ENCODE measurements around the gene EEF1A2. TPM values are rescaled to one million over a fixed set of nuclear protein-coding genes. Genes with fewer than 3 reads are reported as not detected.
"Not testable (repeated sequence)": the region's sequence is repeated elsewhere in the genome, so short reads cannot be mapped to it uniquely, and the experiment has no call there.

Gene EEF1A2
- total RNA-seq, 1 donor from 2014 or later, result 214 TPM

DNA sequence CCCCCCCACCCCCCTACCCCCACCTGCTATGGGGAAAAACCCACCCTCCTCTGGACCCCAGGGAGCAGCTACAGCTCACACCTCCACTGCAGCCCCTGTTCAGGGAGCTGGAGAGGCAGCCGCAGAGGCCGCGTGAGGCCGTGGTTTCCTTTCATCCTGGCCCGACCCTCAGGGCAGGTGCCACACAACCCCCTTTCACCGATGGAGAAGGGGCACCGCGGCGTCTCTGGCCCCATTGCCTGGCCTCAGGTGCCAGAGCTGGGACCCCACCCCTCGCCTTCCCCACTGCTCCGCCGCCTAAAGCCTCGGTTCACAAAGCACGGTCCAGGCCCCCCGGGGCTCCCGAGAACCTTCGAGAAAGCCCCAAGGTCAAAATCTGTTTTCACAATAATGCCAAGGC is 14.6 kb downstream of the EEF1A2 start:
- DNase-seq, result no peak

DNA sequence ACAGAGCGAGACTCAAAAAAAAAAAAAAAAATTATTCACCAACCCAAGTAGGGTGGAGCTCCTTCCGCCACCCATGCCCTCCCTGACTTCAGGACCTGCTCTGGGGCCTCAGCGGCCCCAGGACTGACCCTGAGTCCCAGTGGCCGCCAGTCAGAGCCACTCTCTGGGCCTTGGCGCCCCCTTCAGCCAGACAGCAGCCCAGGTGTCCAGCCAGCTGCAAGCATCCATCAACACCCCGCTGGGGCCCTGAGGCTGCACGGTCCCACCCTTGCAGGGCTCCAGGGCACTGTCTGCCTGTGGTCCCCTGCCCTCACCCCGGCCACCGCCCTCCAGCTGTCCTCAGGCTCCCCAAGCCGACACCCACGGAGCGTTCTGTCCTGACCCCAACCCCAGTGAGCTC is 15.0 kb downstream of the EEF1A2 start:
- DNase-seq, result no peak

DNA sequence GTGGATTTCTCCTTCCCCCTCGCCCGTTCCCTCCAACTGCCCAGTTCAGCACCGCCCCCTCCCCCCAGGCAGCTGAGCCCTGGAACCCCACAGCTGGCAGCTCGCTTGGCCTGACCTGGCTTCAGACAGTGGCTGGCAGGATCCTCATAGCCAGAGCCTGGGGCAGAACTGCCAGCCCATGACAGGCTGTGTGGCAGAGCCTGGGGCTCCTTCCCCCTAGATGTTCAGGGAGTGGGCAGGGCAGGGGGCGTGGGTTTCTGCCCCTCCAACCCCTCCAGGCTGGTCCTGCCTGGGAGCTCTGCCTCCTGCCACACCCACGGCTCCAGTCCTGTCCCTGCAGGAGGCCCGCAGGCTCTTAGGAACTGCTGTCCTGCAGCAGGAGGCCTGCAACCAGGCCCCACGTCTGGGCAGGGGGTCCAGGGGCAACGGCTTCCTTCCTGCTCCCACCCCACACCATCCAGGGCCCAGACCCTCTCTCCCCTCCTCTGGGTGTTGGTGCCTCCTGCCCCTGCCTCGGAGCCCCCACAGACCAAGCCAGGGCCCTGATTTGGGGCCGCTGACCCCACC is 16.8 kb downstream of the EEF1A2 start:
- DNase-seq, result no peak

DNA sequence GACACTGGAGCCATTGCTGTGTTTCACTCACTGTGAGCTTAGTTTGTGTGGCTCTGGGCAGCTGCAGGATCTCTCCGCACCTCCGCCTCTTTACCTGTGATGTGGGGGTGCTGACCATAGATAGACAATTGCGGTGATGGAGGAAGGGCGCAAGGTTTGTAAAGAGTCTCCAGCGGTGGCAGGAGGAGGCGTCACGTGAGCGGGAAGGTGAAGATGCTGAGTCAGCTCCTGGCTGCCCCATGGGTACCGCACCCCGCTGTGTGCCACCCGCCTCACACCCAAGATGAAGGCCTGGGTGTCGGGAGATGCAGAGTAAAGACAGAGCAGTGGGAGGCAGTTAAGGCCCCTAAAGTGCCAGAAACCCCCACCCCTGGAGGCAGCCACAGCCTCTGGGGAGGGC is 17.4 kb downstream of the EEF1A2 start:
- no peak for DNase-seq

DNA sequence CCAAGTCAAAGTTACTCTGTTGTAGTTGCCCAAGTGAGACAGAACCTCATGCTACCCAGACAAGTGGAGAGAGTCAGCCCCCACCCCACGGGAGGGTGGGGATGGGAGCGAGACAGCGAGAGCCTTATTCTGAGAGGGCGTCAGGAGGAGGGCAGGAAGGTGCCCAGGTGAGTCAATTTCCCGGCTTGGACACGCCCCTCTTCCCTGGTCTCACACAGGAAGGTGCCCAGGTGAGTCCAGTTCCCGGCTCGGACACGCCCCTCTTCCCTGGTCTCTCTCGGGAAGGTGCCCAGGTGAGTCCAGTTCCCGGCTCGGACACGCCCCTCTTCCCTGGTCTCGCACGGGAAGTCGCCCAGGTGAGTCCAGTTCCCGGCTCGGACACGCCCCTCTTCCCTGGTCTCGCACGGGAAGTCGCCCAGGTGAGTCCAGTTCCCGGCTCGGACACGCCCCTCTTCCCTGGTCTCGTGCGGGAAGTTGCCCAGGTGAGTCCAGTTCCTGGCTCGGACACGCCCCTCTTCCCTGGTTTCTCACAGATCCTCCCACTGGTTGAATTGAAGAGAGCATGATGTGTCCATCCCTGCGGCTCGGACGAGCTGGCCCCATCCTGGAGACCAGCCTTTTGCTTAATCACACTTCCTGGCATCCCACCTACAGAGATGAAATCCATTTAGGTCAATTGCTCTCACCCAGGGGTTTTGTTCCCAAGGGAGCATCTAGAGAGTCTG is 19.0 kb downstream of the EEF1A2 start:
- not testable (repeated sequence) for DNase-seq

DNA sequence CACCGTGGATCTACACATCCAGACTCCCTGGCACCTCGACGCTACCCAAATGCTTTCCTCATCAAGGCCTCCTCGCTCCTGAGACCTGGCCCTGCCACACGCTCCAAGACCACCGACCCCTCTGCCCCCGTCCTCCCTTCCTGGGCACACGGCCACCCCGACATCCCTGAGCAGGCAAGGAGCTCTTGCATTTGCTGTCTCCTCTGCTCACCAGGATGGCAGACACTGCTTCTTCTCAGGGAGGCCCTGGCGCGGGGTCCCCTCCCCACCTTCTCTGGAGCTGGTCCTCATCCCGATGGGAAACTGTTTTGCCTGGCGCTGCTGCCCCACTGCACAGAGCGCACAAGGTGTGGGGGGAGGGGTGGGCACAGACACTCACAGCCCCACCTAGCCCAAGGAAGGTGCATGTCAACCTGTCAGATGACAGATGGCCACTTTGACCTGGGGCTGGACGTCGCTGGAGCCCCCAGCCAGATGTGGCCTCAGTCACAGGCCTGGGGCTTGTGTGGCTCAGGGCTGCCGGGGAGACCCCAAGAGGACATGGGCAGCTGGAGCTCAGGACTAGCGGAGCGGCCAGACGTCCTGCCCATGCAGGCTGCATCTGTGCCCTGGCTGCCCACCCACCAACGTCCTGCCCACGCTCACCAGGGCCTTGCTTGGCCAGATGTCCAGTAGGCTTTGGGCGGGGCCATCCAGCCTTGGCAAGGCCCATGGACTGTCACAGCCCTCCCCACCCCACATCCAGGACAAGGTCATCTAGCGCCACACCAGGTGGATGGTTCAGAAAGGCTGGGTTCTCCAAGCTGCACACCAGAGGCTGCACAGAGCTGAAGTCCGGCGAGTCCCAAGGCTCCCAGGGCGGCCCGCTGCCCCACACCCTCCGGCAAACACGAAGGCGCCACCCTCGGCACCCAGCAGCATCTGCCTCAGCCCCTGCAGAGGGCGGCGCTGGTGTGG is 20.3 kb downstream of the EEF1A2 start:
- DNase-seq, result no peak

- DNase-seq, result no peak
Observed at GRCh38 chr20:63477944-63478343, 20.9 kb downstream of the EEF1A2 start.

DNA sequence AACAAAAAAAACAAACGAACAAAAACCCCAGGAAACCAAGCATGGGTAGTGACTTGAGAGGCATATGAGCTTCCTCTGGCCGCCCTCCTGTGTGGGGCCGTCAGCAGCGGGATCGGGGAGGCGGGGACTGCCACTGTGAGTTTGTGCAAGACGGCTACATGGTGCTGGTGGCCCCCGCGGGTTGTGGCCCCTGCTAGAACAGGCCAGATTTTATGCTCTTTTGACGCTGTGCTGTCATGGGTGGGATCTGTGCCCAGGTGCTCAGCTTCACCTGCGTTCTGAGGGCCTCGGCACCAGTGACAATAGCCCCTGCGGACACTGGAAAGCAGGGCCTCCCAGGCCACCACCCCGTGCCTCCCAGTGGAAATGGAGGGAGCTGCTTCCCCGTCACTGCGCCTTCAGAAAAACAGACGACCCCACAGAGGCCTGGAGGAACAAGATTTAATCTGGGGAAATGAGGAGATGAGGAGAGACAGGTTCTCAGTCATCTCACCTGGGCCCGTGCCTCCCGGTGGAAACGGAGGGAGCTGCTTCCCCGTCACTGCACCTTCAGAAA is 21.7 kb downstream of the EEF1A2 start:
- no peak for DNase-seq

DNA sequence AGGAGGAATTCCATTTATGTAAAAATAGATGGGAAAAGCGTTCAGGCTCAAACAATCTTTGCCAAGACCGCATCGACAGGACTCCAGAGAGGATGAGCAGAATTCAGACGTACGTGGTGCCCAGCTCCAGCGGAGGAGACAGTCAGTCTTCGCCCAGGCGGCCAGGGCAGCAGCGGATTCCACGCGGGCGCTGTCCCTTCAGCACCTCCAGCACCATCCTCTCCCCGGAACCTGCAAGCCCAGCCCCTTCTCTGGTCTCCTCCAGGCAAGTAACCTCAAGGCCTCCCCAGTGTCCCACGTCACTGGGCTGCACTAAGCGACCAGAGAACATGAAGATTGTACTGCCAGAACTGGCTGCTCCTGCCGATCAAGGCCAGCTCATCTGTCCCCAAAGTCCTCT is 23.7 kb downstream of the EEF1A2 start:
- DNase-seq, result no peak

- no peak for DNase-seq
Observed at GRCh38 chr20:63473555-63474449, 25.1 kb downstream of the EEF1A2 start.

DNA sequence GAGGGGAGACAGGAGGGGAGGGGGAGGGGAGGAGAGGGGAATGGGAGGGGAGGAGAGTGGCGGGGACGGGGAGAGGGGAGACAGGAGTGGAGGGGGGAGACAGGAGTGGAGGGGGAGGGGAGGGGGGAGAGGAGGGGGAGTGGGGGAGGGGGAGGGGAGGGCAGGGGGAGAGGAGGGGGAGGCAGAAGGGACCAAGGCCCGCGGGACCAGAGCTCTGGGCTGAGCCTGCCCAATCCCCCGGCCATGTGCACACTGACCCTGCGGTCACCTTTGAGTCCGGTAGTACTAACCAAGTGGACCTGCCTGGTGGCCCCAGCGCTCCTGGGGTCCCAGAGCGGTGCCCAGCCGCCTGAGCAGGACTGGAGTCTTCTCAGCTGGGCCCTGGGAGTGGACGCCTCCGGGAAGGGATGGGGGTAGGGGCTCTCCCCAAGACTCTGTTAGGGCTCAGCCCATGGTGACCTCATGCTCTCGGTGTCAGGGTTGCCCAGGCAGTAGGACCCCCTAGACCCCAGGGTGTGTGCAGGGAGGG is 26.0 kb downstream of the EEF1A2 start:
- no peak for DNase-seq

DNA sequence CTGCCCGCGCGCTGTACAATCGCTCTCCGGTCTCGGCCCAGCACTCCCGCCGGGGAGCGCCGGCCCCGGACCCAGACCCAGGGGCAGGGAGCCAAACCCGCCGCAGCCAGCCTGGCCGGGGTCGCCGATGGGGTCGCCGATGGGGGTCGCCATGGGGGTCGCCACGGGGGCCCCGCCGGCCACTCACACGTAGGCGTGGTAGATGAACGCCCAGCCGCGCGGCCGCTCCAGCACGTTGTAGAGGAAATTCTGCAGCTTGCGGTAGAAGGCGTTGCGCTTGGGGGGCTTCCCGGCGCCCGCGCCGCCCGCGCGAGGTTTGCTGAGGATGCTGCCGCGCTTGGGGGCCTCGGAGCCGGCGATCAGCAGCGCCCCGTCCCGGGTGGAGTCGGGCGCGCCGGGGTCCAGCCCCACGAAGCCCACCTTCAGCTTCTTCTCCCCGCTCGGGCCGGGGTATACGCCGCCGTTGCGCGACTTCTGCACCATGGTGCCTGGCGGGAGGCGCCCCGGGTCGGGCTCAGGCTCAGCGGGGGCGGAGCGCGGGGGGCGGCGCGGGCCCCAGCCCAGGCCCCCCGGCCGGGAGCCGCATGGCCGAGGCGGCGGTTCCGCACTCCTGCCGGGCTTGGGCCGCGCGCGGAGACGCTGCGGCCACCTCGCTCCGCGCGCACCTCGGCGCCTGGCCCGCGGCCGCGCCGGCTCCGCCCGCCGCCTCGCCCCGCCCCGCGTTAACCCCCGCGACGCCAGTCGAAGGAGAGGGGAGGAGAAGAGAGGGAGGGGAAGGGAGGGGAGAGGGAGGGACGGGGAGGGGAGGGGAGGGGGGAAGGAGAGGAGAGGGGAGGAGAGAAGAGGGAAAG is 26.7 kb downstream of the EEF1A2 start, which contains the start of gene KCNQ2:
TSS of gene KCNQ2 (minus strand) at position 675 of the 851 bp plus-strand sequence. CDS start at position 483, 192 bp downstream.
- DNase-seq, result no peak

DNA sequence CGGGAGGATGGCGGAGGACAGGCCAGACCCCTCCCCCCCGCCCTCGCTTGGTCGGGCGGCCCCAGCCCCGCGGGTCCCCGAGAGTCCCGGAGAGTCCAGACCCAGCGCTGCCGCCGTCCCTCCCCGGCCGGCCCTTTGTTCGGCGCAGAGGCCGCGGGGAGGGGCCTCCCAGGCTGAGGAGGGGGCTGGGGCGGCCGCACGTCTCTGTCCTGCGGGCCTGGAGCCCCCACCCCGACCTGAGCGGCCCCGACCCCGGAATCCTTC is 27.2 kb downstream of the EEF1A2 start:
- DNase-seq, result no peak

DNA sequence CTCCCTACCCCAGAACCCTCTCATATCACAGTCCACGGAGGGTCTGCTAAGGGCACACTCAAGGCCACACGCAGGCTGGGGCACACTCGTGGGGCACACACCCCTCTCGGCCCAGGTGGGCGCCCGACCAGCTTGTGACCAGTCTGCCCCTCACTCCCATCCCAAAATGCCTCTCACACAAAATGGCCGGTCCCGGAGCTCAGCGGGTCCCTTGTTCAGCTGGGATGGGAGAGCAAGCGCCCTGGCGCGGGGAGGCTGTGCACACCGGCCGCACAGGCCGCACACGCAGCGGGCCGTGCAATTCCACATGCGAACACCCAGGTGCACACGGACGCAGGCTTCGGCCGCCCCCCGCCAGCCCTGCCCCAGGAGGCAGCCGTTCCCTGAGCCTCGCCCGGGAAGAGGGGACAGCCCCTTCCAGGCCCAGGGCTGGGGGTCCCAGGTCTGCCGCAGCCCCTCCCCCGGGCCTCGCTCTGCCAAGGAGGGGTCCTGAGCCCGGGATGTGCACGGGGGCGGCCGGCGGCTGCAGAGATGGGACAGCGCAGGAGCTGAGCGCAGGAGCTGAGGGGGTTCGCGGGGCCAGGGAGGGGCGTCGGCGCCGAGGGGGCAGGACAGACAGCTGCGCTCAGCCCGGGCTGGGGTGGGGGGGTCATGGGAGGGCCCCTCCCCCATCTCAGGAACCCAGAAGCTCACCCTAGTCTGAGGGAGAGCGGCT is 27.7 kb downstream of the EEF1A2 start:
- no peak for DNase-seq

DNA sequence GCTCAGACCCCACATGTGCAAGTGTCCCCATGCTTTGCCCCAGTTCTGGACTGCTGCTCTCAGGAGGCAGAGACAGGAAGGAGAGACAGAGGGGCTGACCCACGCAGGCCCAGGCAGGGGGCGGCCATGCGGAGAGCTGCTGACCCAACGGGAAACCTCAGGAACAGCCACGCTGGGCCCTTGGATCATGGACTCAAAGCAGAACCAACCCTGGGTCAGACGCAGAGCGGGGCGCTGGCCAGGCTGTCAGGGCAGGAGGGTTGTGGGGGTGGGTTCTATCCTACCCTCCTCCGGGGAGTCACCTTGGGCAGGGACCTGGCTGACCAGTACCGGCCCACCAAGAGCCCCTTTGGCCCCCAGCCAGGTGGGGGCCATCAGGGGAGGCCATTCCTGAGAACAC is 28.5 kb downstream of the EEF1A2 start:
- no peak for DNase-seq

DNA sequence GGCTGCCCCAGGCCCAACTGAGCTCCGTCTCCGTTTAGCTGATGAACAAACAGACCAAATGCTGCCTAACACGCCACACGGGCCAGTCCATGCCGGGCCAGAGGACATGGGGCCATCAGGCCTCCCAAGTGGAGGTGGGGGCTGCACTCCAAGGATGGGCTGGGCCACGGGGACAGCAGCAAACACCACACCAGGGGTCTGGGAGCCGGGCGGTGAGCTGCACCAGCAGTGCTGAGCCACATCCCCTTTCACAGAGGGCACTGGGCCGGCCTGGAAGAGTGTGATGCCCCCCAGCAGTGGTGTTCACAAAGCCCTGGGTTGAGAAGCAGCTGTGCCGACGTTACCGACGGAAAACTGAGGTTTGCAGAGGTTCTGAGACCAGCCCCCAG is 29.2 kb downstream of the EEF1A2 start:
- DNase-seq, result no peak

DNA sequence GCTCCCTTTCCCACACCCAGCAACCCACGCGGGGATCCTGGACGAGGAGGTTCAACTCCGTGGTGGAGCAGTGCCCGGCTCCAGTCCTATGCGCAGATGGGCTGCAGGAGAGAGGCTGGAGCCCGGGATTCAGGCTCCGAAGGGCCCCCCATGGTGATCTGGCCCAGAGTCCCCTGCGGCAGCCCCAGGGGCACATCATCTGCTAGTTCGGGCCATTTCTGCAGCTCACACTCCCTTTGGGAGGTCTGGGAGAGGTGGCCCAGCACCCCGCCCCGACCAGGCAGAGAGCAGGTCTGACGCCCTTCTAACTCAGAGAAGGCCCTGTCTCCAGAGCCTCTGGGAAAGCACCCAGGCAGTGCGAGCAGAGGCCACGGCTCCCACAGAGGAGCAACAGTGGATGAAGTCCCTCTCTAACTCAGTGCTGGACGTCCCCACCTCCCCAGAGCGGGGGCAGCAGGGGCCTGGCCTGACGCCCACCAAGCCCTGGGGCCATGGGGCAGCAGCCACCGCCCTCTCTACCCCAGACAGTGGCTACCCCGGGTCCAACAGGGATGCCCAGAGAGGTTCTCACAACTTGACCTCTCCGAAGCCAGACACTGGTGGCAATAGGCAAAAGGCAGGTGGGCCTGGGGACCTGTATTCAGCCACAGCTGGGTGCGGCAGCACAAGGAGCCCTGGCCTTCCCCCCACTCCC is 29.7 kb downstream of the EEF1A2 start:
- DNase-seq, result no peak

DNA sequence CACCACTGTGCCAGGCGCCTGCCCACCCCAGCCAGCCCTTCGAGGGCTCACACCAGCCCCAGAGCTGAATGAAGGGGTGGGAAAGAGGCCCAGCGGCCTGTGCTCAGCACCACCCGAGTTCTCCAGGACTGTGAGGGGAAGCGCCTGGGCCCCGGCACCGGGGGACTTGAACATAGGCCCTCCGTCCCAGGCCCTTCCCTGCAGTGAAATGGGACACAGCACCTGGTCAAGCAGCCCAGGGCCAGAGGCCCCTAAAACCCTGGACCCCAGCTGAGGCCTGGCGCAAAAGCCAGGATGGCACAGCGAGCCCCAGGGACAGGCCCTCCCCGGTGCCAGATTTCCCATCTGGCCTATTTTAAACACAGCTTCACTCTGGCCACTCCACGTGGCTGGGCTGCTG is 30.5 kb downstream of the EEF1A2 start:
- no peak for DNase-seq

DNA sequence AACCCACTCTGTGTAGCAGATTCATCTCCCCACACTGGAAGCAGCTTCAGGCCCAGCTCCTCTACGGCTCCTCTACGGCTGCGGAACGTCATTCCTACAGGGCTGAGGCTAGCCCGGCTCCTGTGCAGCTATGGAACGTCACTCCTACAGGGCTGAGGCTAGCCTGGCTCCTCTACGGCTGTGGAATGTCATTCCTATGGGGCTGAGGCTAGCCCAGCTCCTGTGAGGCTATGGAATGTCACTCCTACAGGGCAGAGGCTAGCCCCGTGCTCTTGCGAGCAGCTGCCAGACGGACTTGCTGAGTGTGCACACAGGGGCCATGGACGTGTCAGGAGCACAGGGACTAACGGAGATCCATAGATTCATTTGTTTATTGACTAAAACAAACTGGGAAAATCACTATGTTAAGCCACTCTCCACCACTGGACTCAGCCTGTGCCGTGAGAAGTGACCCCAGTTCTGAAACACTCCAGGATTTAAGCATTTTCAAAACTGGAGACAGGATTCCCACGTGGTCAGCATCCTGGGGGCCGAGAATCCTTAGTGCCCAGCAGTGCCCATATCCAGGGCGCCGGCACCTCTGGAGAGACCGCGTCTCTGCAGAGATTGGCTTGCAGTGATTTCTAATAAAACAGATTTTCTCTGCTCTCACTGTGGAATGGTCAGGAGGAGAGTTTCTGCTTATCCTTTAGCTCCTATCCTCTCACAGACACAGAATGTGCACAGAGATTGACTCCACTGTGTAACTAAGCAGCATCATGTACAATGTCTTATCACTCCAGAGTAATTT is 31.4 kb downstream of the EEF1A2 start:
- DNase-seq, result no peak
